MM.1S (cell line): ENCODE data around the gene UGT8.

Experiments used
- EZH2phosphoT487 ChIP-seq: fragments of 300-600 bp; sonication (generic); IDR thresholded peaks from 2 replicates; pipeline ENCODE4 v1.6.1; 2018; ENCODE audit warnings: antibody characterized with exemption, low read length
- TF ChIP-seq, protein P1 (sequence below): fragments of 300-600 bp; sonication (generic); IDR thresholded peaks from 2 replicates; pipeline ENCODE4 v1.5.1; 2016; ENCODE audit warnings: antibody characterized with exemption, low read length, mixed read lengths

DNA sequence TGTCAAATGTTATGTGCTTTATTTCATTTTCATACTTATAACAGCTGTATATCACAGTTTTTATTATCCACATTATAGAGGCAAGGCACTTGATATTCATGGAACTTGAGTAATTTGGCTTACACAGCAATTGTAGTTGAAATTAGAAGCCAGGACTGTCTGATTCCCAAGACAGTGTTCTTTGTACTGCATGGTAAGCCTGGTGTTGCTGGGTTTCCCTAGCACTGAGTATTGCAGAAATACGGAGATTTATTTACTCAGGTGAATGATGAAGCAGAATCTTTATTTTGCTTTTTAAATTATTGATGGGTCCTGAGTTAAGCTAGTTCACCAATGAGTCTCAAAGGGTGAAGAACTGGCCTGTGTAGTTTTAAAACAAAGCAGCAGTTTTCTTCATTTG is 70.0 kb downstream of the UGT8 start:
- TF ChIP-seq, protein P1, sequence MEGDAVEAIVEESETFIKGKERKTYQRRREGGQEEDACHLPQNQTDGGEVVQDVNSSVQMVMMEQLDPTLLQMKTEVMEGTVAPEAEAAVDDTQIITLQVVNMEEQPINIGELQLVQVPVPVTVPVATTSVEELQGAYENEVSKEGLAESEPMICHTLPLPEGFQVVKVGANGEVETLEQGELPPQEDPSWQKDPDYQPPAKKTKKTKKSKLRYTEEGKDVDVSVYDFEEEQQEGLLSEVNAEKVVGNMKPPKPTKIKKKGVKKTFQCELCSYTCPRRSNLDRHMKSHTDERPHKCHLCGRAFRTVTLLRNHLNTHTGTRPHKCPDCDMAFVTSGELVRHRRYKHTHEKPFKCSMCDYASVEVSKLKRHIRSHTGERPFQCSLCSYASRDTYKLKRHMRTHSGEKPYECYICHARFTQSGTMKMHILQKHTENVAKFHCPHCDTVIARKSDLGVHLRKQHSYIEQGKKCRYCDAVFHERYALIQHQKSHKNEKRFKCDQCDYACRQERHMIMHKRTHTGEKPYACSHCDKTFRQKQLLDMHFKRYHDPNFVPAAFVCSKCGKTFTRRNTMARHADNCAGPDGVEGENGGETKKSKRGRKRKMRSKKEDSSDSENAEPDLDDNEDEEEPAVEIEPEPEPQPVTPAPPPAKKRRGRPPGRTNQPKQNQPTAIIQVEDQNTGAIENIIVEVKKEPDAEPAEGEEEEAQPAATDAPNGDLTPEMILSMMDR: no peak
- TF ChIP-seq EZH2phosphoT487: no peak
